ENCODE results near the gene TSEN54. TPM values are rescaled to one million over a fixed set of nuclear protein-coding genes. Genes with fewer than 3 reads are reported as not detected.

TSEN54 gene
- total RNA-seq, 1 donor from 2014 or later = 24.0 TPM

DNA sequence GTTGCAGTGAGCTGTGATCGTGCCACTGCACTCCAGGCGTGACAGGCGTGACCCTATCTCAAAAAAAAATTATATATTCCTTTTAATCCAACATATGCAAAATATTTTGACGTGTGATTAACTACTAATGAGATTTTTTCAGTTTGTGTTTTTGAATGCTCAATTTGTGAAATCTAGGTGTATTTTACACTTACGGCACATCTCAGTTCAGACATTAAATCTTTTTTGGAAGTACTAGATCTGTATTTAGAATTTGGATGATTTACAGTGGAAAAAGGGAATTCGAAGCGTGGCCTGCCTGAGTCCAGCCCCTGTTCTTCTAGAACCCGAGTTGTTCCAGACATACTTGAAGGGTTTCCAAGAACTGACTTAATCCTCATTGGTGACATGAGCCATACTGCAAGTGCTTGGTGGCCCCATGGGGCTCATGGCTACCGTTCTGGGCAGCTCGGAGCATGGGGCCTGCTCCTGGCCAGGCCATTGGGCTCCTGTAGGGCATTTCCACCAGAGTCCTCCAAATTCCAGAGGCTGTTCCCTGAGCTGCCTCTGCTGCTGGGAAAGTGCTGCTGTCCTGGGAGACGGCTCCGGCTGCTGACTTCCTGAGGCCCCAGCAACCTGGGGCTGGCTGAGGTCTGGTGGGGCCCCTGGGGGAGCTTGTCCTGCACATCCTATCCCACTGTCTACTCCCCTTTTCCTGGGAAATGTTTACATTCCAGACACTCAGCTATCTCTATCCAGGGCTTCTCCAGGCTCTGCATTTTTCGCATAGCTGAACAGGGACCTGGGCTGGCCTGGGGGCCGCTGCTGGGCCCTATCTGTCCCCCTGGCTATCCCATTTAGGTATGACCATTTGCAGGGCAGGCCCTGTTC is 36.3 kb downstream of the TSEN54 start:
- no peak overlapping the region for H3K4me3 ChIP-seq (ENCODE audit: low read depth, low read length)
- no peak for DNase-seq (ENCODE audit: low read depth)
- TF ChIP-seq, protein P1, sequence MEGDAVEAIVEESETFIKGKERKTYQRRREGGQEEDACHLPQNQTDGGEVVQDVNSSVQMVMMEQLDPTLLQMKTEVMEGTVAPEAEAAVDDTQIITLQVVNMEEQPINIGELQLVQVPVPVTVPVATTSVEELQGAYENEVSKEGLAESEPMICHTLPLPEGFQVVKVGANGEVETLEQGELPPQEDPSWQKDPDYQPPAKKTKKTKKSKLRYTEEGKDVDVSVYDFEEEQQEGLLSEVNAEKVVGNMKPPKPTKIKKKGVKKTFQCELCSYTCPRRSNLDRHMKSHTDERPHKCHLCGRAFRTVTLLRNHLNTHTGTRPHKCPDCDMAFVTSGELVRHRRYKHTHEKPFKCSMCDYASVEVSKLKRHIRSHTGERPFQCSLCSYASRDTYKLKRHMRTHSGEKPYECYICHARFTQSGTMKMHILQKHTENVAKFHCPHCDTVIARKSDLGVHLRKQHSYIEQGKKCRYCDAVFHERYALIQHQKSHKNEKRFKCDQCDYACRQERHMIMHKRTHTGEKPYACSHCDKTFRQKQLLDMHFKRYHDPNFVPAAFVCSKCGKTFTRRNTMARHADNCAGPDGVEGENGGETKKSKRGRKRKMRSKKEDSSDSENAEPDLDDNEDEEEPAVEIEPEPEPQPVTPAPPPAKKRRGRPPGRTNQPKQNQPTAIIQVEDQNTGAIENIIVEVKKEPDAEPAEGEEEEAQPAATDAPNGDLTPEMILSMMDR (conservative IDR thresholded peaks at IDR 0.05; ENCODE audit: low read depth, low read length) = no peak

DNA sequence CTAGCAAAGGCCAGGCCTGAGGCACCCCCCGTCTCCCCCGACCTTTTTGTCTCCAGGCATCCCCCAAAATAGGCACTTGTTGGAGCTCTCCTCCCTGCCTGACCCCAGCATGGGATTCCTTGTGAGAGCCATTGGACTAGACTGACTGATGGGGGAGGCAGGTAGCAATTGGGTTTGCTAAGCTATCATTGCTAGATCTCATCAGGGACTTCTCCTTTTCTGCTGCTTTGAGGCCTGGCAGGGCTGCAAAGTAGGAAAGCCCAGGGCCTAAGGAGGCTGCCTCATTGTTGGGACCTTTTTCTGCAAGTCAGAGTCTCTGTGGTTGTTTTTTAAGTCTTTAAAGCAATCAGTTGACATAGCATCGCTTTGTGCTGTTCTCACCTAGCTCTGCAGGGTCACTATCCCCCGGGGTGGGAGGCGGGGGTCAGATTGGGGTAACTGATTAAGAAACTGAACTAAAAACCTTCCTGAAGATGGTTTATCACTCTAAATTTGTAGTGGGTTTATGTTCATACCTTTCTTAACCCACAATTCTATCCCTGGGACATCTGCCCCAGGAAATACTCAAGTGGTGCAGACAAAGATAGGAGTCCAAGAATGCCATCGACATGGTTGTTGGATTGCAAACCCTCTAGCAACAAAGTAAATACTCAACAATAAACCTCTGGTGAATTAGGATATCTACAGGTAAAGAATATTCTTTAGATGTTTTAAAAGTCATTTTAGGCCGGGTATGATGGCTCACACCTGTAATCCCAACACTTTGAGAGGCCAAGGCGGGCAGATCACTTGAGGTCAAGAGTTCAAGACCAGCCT is 37.2 kb downstream of the TSEN54 start:
- TF ChIP-seq, protein P1 (conservative IDR thresholded peaks at IDR 0.05; ENCODE audit: low read depth, low read length) = no peak
- H3K4me3 ChIP-seq (ENCODE audit: low read depth, low read length) = no peak overlapping the region
- DNase-seq (ENCODE audit: low read depth) = no peak

DNA sequence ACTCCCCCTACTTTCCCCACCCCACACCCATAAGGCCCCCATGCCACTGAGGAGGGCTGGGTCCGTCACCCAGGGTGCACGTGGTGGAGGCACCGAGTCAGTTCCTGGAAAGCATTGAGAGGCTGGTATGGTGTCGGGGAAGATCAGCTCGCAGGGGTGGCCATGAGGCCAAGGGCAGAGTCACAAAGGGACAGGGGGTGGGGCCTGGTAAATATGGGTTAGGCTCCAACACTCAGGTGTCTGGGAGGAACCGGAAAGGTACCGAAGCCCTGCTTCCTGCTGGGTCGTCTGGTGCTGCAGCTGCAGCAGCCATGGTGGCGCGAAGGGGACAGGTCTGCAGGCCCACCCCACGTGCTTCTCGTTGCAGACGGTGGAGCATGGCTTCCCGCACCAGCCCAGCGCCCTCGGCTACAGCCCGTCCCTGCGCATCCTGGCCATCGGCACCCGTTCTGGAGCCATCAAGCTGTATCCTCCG is 39.4 kb downstream of the TSEN54 start:
- TF ChIP-seq, protein P1 (conservative IDR thresholded peaks at IDR 0.05; ENCODE audit: low read depth, low read length) = no peak
- no peak overlapping the region for H3K4me3 ChIP-seq (ENCODE audit: low read depth, low read length)
- DNase-seq (ENCODE audit: low read depth) = no peak

DNA sequence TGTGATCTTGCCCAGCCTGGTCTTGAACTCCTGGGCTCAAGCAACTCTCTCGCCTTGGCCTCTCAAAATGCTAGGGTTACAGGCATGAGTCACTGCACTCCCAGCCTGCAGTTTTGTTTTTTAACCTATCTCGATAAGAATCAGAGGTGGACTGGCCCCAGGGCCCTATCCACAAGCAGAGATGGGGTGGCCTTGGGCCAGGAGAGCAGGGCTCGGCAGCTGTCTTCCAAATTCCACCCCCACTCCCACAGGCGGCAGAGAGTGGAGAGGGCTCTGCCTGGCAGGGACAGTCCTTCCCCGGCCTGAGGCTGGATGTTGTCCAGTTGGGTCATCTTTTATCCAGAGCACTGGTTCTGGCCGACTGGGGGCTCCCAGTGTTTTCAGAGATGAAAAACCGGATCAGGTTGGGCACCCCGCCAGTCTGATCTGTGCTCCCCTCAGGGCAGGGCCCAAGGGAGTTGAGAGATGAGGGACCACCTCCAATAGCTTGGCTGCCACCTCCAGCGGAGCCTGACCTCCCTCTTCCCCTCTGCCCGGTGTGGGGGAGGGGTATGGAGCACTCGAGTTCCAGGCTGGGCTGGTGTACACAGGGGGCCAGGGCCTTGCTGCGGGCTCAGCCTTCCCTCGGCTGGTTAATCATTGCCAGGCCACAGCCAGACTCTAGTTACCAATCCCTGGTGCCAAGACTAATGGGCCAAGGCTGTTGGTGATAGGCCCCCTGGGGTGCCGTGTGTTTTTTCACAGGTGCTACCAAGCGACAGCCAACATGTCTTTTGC is 40.9 kb downstream of the TSEN54 start:
- TF ChIP-seq, protein P1 (conservative IDR thresholded peaks at IDR 0.05; ENCODE audit: low read depth, low read length) = no peak
- no peak overlapping the region for H3K4me3 ChIP-seq (ENCODE audit: low read depth, low read length)
- DNase-seq (ENCODE audit: low read depth) = peak; percentile 42

DNA sequence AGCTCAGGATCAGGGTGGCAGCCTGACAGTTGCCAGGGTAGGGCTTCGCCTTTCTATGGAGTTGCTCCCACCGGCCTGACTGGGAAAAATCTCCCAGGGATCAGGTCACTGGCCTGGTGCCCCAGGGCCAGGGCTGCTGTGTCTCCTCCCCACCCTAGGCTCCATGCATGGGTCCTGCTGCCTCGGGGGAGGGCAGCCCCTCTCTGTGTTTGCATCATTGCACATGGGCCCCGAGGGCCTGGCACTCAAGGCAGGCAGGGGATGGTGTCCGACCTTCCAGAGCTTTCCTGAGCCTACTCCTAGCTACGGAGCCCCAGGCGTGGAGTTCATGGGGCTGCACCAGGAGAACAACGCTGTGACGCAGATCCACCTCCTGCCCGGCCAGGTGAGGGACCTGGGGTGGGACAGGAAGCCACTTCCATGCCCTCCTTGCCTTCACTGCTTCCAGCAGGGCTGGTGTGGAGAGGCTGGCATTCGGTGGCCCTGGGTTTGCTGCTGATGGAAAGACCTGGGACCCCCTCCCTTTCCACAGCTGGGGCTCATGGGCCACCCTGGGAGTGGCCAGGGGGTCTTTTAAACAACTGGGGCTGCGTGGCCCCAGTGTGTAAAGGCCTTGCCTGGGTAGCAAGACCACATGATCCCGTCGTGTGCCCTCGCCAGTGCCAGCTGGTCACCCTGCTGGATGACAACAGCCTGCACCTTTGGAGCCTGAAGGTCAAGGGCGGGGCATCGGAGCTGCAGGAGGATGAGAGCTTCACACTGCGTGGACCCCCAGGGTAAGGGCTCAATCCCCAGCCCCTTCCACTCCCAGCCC is 41.7 kb downstream of the TSEN54 start:
- TF ChIP-seq, protein P1 (conservative IDR thresholded peaks at IDR 0.05; ENCODE audit: low read depth, low read length) = no peak
- H3K4me3 ChIP-seq (ENCODE audit: low read depth, low read length) = no peak overlapping the region
- no peak for DNase-seq (ENCODE audit: low read depth)
